Measurements from ENCODE around the gene MARCHF3.

The MARCHF3 gene

DNA sequence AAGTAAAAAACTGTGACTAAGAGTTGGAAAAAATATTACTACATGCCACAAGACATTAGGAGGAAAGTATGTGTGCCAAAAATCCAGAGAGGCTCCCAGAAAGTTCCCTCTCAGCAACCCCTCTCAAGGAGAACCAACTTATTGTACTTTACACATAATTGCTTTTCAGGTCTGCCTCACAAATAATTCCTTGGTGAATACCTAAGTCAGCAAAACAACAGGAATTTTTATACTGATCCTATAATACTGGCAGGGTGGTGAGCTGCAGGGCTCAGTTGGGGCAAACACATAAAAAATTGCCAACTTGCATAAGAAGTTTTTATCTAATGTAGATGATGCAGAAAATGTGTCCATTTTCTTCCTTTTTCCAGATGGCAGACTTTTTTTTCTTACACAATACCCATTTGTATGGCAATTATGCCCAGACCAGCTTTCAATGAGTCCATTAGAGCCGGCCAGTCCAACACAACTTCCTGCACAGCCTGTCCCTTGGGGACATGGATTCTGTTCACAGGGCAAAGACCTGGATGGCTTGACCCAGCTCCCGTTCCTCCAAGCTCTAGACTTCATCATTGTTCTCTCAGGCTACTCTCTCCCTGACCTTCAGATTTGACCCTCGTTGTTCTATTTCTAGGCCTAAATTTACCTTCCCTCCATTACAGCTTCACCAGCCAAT is 31.3 kb downstream of the MARCHF3 start:
- H3K27ac Mint-ChIP-seq = no peak overlapping the region
- DNase-seq (ENCODE audit: low spot score) = no peak
- no peaks in the 10 kb centered on the region for H3K27me3 Mint-ChIP-seq (ENCODE audit: low read depth)
- H3K36me3 Mint-ChIP-seq (ENCODE audit: low read depth) = no peaks in the 10 kb centered on the region
- H3K4me1 Mint-ChIP-seq (ENCODE audit: low read depth) = no peaks in the 10 kb centered on the region
- H3K9me3 Mint-ChIP-seq = no peaks in the 10 kb centered on the region
- H3K4me3 Mint-ChIP-seq = no peak overlapping the region

DNA sequence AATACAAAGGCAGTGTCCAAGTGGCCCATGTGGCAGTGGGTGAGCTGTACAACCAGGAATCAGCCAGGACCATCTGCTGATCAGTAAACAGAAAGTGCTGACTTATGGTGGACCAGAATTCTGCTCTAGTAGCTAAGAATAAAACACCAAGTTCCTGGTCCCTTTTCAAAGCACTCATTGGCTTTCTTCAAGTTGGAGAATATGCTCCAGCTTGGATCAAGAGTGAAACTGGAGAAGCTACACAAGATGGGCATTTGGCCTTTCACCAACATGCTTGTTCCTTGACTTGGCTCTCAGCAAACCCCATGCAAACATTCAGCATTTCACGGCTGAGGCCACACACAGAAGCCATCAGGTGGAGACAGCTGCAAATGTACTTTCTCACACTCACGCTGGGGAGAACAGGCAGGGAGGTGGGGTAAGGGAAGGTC is 32.1 kb downstream of the MARCHF3 start:
- no peaks in the 10 kb centered on the region for H3K9me3 Mint-ChIP-seq
- no peak overlapping the region for H3K4me3 Mint-ChIP-seq
- no peak overlapping the region for H3K27ac Mint-ChIP-seq
- no peak for DNase-seq (ENCODE audit: low spot score)
- H3K27me3 Mint-ChIP-seq (ENCODE audit: low read depth) = no peaks in the 10 kb centered on the region
- H3K36me3 Mint-ChIP-seq (ENCODE audit: low read depth) = no peaks in the 10 kb centered on the region
- H3K4me1 Mint-ChIP-seq (ENCODE audit: low read depth) = no peaks in the 10 kb centered on the region

DNA sequence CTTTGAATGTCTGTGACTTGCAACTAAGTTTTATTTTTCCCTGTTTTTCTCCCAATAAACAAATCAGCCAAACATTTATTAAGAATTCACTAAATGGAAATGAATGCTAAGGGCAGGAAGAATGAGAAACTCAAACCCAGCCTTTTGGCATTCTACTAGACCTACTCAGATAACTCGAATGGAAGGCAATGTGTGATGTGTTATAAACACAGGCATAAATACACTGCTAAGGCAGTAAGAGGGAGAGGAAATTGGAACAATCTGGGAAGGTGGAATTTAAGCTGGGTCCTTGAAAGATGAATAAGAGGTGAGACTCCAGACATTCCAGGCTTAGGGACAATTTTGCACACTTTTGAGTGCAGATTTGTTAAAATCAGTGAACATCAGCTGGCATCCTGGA is 34.7 kb downstream of the MARCHF3 start:
- Mint-ChIP-seq H3K4me1 (ENCODE audit: low read depth) (no peaks in the 10 kb centered on the region), H3K27me3 (ENCODE audit: low read depth) (no peaks in the 10 kb centered on the region), H3K36me3 (ENCODE audit: low read depth) (no peaks in the 10 kb centered on the region), H3K27ac (no peak overlapping the region), H3K4me3 (no peak overlapping the region), H3K9me3 (peaks cover under 1% of the 10 kb centered on the region)
- DNase-seq (ENCODE audit: low spot score) = no peak

DNA sequence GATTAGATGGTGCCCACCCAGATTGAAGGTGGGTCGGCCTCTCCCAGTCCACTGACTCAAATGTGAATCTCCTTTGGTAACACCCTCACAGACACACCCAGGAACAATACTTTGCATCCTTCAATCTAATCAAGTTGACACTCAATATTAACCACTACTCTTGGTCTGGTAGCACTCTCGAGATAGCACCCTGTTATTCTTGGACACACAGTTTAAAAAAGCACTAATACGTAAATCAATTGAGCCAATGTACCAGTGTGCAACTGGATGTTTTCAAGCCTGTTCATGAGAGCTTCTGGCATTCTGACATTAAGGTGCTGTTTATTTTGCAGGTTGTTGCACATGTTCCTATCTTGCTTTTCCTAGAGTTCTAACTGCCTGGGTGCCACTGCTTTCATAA is 35.3 kb downstream of the MARCHF3 start:
- H3K27ac Mint-ChIP-seq = no peak overlapping the region
- no peak overlapping the region for H3K4me3 Mint-ChIP-seq
- no peaks in the 10 kb centered on the region for H3K36me3 Mint-ChIP-seq (ENCODE audit: low read depth)
- no peaks in the 10 kb centered on the region for H3K27me3 Mint-ChIP-seq (ENCODE audit: low read depth)
- peaks cover 6% of the 10 kb centered on the region for H3K9me3 Mint-ChIP-seq
- H3K4me1 Mint-ChIP-seq (ENCODE audit: low read depth) = no peaks in the 10 kb centered on the region
- no peak for DNase-seq (ENCODE audit: low spot score)

DNA sequence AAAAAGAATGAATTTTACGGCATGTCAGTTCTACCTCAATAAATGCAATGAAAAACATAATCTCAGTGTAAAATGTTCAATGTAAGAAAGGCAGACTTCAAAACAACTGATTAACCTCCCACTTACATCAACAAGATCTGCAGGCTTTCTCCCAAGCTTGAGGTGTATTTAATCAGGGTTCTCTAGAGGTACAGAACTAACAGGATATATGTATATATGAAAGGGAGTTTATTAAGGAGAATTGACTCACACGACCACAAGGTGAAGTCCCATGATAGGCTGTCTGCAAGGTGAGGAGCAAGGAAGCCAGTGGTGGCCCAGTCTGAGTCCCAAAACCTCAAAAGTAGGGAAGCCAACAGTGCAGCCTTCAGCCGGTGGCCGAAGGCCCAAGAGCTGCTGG is 35.9 kb downstream of the MARCHF3 start:
- H3K27ac Mint-ChIP-seq = no peak overlapping the region
- H3K27me3 Mint-ChIP-seq (ENCODE audit: low read depth) = no peaks in the 10 kb centered on the region
- peaks cover 6% of the 10 kb centered on the region for H3K9me3 Mint-ChIP-seq
- DNase-seq (ENCODE audit: low spot score) = no peak
- no peaks in the 10 kb centered on the region for H3K4me1 Mint-ChIP-seq (ENCODE audit: low read depth)
- H3K4me3 Mint-ChIP-seq = no peak overlapping the region
- no peaks in the 10 kb centered on the region for H3K36me3 Mint-ChIP-seq (ENCODE audit: low read depth)

DNA sequence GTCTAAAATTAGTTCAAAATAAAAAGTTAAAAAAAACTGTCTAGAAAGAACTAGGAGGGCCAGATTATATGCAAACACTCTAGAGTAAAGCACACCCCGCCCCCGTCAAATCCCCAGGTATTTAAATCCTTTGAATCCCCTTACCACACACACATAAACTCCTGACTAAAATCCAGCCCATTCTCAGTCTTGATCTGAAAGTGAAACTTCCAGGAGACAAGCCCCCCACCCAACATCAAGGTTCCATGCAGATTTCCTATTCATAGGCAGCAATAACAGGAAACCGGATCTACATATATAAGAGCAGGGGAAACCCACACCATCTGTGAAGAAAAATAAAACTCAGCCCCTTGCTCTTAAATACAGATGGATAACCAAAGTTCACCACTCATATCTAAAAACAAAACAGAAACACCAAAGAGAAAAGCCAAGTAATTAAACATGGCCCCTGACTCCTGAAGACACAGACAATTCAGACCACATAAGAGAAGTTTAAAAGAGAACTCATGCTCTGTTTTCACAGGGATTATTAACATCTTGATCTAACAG is 42.3 kb downstream of the MARCHF3 start:
- peaks cover 14% of the 10 kb centered on the region for H3K4me1 Mint-ChIP-seq (ENCODE audit: low read depth)

DNA sequence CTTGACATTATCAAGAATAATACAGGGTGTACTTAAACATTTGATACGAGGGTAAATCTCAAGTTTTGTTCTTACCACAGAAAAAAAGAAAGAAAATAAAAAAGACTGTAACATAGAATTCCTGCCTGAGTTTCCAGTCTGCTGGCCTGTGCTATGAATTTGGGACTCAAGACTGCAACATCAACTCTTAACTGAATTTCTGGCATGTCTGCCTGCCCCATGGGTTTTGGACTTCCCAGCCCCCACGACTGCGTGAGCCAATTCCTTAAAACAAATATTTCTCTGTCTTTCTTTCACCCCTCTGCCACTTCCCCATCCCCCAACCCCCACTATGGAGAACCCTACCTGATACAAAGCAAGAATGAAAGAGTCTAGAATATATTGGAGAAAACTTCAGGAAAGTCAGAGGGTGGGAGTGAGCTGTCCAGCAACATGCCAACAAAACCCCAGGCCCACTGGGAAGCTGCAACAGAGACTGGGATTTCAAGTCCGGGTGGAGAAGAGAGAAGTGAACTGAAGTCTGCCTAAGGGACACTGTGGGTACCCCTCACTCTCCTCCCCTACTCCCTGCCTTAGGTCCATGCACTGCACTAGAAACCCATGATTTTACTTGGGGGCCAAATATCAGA is 43.0 kb downstream of the MARCHF3 start:
- Mint-ChIP-seq H3K27ac (peak overlapping the region; percentile 73), H3K4me1 (ENCODE audit: low read depth) (peaks cover 14% of the 10 kb centered on the region), H3K27me3 (ENCODE audit: low read depth) (no peaks in the 10 kb centered on the region), H3K9me3 (peaks cover 6% of the 10 kb centered on the region), H3K36me3 (ENCODE audit: low read depth) (no peaks in the 10 kb centered on the region), H3K4me3 (no peak overlapping the region)
- no peak for DNase-seq (ENCODE audit: low spot score)

More for the DNA sequence above, 42.3 kb downstream of the MARCHF3 start:
- peak; percentile 25 for DNase-seq (ENCODE audit: low spot score)
- H3K27me3 Mint-ChIP-seq (ENCODE audit: low read depth) = no peaks in the 10 kb centered on the region
- H3K36me3 Mint-ChIP-seq (ENCODE audit: low read depth) = no peaks in the 10 kb centered on the region
- H3K9me3 Mint-ChIP-seq = peaks cover 6% of the 10 kb centered on the region
- H3K4me3 Mint-ChIP-seq = peak overlapping the region; percentile 55
- H3K27ac Mint-ChIP-seq = peak overlapping the region; percentile 73

DNA sequence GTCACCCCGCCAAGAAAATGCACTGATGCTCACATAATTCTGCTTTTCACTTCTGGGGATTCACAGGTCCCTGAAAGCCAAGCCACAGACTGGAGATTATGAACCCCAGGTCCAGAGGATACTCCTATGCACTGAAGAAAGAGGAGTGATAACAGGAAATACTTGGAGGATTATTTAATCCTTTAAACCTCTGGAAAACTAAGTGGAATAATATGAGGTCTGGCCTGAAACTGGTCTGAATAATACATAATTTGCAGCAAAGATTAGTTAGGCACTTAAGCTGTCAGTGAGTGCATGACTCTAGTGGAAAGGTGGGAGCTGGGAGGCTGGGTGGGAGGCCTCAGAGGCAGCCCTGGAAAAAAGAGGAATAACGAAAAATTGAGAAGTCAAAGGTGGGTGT is 45.7 kb downstream of the MARCHF3 start:
- no peaks in the 10 kb centered on the region for H3K36me3 Mint-ChIP-seq (ENCODE audit: low read depth)
- no peak for DNase-seq (ENCODE audit: low spot score)
- no peak overlapping the region for H3K4me3 Mint-ChIP-seq
- no peak overlapping the region for H3K27ac Mint-ChIP-seq
- peaks cover 14% of the 10 kb centered on the region for H3K4me1 Mint-ChIP-seq (ENCODE audit: low read depth)
- H3K9me3 Mint-ChIP-seq = no peaks in the 10 kb centered on the region
- H3K27me3 Mint-ChIP-seq (ENCODE audit: low read depth) = no peaks in the 10 kb centered on the region

DNA sequence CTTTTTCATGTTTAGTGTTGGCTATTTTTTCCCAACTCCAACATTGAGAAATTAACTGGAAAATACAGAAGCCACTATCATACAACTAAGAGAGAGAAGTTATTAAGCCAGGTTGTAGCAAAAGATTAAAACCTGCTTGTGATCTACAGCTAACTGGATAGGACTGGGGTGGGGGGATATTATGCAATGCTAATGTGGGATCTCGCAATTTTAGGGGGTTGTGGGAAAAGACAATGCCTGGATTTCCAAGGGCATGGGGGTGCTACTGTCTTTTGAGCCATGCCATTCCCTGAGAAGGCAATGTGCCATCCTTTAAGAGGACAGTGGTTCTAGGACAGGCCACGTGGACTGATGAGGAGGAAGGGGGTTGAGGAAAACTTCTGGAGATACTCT is 46.5 kb downstream of the MARCHF3 start:
- Mint-ChIP-seq H3K4me1 (ENCODE audit: low read depth) (peaks cover 14% of the 10 kb centered on the region), H3K27ac (no peak overlapping the region), H3K9me3 (no peaks in the 10 kb centered on the region), H3K36me3 (ENCODE audit: low read depth) (no peaks in the 10 kb centered on the region), H3K27me3 (ENCODE audit: low read depth) (no peaks in the 10 kb centered on the region), H3K4me3 (no peak overlapping the region)
- DNase-seq (ENCODE audit: low spot score) = no peak

DNA sequence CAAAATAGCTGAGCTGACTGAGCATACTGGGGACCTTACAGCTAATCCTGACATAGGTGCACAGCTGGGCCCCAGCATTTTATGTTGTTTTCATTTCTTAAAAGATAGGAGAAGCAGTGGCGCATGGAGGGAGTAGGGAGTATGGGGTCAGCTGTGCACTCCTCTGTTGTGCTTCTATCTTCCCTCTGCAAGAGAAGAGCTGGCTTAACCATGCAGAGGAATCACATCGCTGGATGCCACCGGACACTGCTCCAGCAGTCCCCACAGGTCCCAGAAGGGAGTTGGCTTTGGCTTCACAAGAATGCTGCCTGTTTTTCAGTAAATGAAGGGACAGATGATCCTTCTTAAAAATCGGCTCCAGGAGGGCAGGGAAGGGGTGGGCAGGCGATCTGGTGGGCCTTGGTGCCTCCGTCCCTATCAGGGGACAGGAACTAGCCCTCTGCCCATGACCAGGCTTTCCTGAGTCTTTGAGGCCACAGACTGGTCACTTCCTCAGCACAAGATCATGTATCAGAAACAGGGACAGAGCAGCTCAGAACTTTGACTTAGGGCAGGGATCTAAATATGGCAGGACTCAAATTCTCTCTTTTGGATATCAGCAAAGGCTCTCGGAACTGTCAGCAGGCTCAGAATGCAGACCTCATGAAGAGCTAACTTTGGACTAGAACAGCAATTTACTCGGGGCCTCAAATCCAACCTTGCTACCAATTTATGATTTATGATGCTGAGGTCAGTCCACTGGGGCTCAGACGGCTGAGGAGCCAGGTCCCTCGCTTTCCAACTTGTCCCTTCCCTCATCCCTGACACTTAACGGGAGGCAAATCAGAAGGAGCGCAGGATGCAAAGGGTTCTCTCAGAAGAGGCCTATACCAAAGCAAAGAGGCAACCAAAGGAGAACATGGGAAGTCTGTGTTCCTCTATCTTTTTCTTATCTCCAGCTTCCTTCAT is 47.2 kb downstream of the MARCHF3 start:
- Mint-ChIP-seq H3K27me3 (ENCODE audit: low read depth) (no peaks in the 10 kb centered on the region), H3K4me3 (no peak overlapping the region), H3K9me3 (no peaks in the 10 kb centered on the region), H3K4me1 (ENCODE audit: low read depth) (peaks cover 9% of the 10 kb centered on the region), H3K27ac (no peak overlapping the region), H3K36me3 (ENCODE audit: low read depth) (no peaks in the 10 kb centered on the region)
- DNase-seq (ENCODE audit: low spot score) = no peak

DNA sequence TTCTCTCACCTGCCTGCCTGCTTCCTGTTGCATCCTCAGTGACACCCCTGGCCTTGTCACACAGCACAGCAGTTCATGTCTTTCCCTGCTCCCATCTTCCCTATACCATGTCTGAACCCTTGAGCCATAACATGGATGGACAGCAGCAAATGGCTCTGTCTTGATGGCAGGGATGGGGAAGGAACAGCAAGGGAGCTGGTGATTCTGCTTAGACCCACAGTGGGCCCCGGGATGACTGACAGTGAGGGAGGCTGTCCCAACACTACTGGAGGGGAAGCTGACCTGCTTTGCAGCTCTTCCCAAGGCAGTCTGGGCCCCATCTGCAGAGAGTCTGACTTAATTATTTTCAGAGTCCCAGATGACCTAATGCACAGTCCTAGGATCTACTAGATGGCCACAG is 48.2 kb downstream of the MARCHF3 start:
- H3K27ac Mint-ChIP-seq = no peak overlapping the region
- H3K4me3 Mint-ChIP-seq = no peak overlapping the region
- peaks cover under 1% of the 10 kb centered on the region for H3K4me1 Mint-ChIP-seq (ENCODE audit: low read depth)

DNA sequence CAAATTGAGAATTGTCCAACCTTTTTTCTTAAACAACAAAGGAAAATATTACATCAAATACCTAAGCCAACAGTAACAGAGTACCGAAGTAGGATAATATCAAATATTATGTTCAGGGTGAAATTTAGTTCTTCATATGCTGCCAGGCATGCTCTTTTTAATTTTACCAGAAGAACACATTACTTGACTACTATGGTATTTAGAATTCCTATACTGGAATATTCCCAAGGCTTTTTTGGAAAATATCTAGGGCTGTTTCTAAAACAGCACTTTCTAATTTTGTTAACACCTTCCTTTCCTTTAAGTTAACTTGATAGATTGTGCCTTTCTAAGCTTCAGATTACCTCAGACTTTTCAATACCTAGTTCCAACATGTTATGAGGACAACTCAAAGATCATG is 48.7 kb downstream of the MARCHF3 start:
- no peak overlapping the region for H3K4me3 Mint-ChIP-seq
- H3K4me1 Mint-ChIP-seq (ENCODE audit: low read depth) = peaks cover under 1% of the 10 kb centered on the region
- H3K36me3 Mint-ChIP-seq (ENCODE audit: low read depth) = no peaks in the 10 kb centered on the region
- H3K27ac Mint-ChIP-seq = no peak overlapping the region
- DNase-seq (ENCODE audit: low spot score) = no peak
- no peaks in the 10 kb centered on the region for H3K27me3 Mint-ChIP-seq (ENCODE audit: low read depth)
- H3K9me3 Mint-ChIP-seq = no peaks in the 10 kb centered on the region

More for the DNA sequence above, 48.2 kb downstream of the MARCHF3 start:
- DNase-seq (ENCODE audit: low spot score) = no peak
- no peaks in the 10 kb centered on the region for H3K36me3 Mint-ChIP-seq (ENCODE audit: low read depth)
- H3K9me3 Mint-ChIP-seq = no peaks in the 10 kb centered on the region
- no peaks in the 10 kb centered on the region for H3K27me3 Mint-ChIP-seq (ENCODE audit: low read depth)

DNA sequence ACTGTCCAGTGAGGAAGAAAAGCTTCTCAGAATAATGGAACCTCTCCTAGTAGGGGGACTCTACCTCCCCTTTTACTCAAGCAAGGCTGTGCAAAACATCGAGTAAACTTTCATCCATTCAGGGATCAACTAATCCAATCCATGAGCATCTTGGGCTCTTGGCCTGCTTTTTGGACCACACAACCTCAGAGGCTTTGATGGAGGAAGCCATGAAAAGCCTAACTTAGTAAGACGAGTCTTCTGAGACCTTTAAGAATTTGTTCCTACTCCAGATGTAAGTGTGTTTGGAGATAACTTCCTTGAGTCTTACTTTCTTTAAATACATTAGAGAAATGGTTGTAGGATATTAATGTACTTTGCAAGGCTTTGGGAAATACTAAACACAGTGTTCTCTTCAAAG is 49.1 kb downstream of the MARCHF3 start:
- Mint-ChIP-seq H3K27ac (no peak overlapping the region), H3K4me3 (no peak overlapping the region), H3K9me3 (no peaks in the 10 kb centered on the region), H3K27me3 (ENCODE audit: low read depth) (no peaks in the 10 kb centered on the region), H3K4me1 (ENCODE audit: low read depth) (peaks cover 5% of the 10 kb centered on the region), H3K36me3 (ENCODE audit: low read depth) (no peaks in the 10 kb centered on the region)
- DNase-seq (ENCODE audit: low spot score) = no peak

DNA sequence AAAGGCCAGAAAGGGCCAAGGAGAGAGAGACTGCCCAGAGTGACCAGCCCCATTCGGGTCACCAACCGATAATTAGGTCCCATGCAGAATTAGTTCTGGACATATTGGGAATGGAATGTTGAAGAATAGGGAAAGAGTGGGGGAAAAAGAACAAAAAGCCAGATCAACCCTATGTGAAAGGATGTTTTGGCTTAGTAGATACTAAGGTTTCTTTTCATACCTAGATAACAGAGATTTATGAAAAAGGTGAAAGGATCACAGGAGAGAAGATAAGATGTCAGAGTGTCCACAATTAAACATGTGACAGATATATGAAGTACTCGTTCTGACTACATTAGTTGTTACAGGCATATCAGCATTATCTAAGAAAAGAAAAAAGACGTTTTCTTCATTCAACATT is 52.1 kb downstream of the MARCHF3 start:
- no peak overlapping the region for H3K27ac Mint-ChIP-seq
- no peaks in the 10 kb centered on the region for H3K36me3 Mint-ChIP-seq (ENCODE audit: low read depth)
- peaks cover 5% of the 10 kb centered on the region for H3K4me1 Mint-ChIP-seq (ENCODE audit: low read depth)
- H3K9me3 Mint-ChIP-seq = no peaks in the 10 kb centered on the region
- no peak overlapping the region for H3K4me3 Mint-ChIP-seq
- no peaks in the 10 kb centered on the region for H3K27me3 Mint-ChIP-seq (ENCODE audit: low read depth)
- DNase-seq (ENCODE audit: low spot score) = no peak
